Left hindlimb (tissue), 1 donor: ENCODE results near the gene GRAMD4.
A peak's percentile ranks its signal among the peaks of the same experiment; 100 is the strongest.

Experiments
- DNase-seq: peaks from one replicate; pipeline ENCODE4 v3.0.0-alpha.2; 2018

The GRAMD4 gene, protein sequence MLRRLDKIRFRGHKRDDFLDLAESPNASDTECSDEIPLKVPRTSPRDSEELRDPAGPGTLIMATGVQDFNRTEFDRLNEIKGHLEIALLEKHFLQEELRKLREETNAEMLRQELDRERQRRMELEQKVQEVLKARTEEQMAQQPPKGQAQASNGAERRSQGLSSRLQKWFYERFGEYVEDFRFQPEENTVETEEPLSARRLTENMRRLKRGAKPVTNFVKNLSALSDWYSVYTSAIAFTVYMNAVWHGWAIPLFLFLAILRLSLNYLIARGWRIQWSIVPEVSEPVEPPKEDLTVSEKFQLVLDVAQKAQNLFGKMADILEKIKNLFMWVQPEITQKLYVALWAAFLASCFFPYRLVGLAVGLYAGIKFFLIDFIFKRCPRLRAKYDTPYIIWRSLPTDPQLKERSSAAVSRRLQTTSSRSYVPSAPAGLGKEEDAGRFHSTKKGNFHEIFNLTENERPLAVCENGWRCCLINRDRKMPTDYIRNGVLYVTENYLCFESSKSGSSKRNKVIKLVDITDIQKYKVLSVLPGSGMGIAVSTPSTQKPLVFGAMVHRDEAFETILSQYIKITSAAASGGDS

DNA sequence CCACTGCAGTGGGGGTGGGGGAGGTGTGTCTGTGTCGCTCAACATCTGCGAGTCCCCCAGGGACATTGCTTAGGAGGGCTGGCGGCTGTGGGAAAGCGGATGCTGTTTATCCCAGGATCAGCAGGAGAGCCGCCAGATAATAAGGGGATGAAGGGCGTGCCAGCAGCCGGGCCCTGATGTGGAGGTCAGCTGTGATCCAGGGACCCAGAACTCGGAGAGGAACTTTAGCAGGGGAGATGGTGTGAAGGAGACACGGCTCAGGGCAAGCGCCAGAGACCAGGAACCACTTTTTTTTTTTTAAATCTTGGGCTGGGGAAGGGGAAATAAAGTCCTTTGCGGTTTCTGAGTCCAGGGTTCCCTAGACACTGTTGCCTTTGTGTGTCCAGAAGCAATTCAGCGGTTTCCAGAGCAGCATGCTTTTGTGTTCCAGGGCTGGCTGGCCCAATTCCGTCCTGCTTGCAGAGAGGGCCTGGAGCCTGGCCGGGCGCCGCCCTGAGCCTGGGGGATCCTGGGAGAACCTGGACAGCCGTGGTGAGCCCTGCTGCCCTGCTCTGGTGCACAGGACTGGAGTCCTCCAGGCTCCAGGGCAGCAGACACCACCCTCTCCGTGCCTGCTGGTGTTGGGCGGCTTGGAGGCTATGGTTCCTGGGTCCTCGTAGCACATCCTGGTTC is at the start of gene GRAMD4:
GRAMD4 (plus strand) TSS at position 557 of the 672 bp plus-strand sequence. CDS start 6,414 bp downstream, outside the sequence.
- DNase-seq = no peak

DNA sequence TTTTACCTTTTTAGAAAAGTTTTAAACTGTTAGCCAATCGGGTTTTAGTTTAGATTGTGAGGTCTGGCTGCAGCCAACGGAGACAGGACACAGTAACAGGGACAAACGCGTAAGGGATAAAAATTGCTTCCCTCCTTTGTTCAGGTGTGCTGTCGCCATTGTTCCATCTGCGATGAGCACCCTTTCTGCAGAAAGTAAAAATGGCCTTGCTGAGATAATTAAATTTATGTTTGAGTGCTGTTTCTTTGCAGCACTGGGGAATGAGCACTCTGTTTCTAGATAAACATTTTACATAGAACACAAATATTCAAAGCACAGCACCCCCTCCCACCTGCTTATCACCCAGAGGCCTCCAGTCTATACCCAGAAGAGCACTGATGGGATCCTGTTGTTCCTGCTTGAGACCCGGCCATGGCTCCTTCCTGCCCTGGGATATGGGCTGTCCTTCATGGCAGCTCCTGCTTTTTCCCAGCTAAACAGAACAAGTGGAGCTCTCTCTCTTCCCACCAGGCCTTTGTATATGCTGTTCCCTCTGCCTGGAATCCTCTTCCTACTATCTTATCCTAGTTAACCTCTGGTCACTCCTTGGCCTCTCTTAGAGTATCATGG is 48.4 kb upstream of the GRAMD4 start:
- no peak for DNase-seq

DNA sequence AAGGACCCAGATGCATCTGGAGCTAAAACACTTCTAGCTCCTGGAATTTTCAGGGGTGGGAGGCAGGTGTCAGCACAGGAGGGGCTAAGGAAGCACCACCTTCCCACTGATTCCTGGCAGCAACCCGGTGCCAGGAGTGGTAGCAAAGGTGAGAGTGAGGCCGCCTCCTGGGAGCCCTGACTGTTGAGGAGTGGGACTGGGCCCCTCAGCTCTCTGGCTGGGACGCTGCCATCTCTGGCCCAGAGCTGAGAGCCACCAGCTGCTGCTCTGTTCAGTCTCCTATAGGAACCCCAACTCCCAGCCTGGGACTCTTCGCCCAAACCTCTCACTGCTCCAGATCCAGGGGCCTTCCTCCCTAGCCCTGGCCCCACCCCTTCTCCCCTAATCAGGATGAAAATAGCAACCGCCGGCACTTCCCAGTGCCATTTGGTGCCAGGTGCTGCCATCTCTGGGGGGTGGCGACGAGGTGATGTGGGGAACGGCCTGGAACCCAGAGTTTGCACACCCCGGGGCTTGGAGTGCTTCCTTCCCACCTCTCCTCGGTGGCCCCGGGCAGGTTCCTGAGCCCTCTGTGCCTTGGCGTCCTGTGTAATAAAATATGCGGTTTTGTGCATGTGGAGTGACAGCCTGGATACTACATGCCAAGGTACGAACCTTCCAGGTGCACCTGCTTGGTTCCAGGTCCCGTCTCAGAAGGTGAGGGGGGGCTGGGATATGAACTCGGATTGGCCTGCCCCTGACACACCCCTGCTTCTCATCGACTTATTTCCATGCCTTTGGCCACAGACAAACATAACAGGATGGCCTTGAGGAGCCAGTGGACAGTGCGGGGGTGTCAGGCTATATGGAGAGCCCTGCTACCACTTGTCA is 47.0 kb upstream of the GRAMD4 start:
- DNase-seq = peak; percentile 25

DNA sequence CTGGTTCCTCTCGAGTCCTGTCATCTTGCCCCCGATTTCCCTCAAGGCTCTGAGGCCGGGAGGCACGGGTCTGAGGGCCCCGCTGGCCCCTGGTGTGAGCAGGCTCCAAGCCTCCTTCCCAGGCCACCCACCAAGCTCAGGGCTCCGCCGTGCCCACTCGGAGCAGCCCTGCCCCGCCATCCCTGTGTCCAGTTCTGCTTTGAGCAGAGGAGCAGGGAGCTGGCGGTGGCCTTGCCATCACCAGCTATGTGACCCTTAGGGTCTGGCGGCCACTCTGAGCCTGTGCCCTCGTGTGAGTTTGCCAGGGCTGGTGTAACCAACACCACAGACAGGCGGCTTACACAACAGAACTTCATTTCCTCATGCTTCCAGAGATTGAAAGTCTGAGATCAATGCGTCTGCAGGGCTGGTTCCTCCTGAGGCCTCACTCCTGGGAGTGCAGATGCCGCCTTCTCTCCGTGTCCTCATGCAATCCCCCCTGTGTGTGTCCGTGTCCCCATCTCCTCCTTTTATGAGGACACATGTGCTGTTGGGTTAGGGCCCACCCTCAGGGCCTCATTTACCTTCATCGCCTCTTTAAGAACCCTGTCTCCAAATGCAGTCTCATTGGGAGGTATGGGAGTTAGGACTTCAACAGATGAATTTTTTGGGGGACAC is 46.3 kb upstream of the GRAMD4 start:
- DNase-seq = no peak

DNA sequence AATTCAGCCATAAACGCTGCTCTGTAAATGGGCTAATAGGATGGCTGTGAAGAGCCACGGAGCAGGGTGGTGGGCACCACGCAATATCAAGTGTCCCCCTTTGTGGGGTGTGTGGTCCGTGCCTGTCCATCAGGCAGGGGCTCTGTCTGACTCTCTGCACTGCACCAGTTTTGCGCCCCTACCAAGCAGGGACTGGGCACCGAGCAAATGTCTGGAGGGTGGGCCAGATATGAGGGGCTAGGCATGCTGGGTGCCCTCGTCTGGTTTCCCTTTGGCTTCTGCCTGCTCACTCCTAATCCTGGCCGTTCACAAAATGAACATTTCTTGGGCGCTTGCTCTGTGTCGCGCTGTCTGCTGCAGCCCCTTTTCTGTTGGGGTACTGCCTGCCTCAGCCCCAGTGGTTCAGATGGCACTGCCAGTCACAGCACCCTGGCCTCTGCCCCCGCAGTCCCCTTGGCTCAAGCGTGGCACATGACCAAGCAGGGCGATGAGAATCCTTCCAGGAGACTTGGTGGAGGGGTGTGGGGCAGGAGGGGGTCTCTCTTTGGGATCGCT is 45.7 kb upstream of the GRAMD4 start:
- DNase-seq = no peak

DNA sequence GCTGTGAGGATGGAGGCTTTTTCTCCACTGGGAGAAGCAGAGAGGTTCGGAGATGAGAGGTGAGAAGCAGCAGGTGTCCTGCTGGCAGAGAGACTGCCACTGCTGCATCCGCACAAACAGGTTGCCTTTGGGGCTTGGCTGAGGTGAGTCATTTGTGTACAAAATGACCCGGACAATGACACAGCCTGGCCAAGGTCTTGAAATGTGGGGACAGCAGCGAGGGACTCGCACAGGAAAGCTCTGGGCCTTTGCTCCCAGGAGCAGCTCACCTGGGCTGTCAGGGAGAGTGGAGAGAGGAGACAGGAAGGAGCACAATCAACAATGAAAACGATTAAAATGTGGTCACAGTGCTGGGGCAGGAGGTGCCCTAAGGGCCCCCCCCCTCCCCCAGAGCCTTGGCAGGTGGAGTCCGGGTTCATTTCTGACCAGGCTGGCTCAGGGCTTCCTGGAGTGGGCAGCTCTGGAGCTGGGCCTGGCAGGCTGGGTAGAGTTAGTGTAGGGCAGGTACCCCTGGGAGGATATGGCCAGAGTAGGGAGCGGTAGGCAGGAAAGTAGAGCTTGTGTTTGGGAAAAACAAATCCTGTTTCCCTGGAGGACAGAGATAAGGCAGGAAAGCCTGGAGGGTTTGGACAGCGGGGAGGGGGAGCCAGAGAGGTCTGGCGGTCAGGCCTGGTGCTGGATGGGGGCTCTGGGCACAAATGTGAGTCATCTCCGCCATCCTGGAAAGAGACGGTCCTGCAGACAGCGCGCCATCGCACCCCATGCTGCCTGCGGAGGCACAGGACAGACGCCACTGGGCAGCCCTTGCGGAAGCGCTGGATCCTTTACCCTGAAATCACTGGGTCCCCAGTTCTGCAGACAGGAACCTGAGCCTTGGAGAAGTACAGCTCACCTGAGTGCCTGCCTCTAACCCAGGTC is 44.9 kb upstream of the GRAMD4 start:
- DNase-seq = peak; percentile 24

- peak; percentile 34 for DNase-seq
Observed at GRCh38 chr22:46575911-46576555, 44.2 kb upstream of the GRAMD4 start.

GRCh38 chr22:46576556-46577367 is 43.4 kb upstream of the GRAMD4 start:
- peak; percentile 55 for DNase-seq

DNA sequence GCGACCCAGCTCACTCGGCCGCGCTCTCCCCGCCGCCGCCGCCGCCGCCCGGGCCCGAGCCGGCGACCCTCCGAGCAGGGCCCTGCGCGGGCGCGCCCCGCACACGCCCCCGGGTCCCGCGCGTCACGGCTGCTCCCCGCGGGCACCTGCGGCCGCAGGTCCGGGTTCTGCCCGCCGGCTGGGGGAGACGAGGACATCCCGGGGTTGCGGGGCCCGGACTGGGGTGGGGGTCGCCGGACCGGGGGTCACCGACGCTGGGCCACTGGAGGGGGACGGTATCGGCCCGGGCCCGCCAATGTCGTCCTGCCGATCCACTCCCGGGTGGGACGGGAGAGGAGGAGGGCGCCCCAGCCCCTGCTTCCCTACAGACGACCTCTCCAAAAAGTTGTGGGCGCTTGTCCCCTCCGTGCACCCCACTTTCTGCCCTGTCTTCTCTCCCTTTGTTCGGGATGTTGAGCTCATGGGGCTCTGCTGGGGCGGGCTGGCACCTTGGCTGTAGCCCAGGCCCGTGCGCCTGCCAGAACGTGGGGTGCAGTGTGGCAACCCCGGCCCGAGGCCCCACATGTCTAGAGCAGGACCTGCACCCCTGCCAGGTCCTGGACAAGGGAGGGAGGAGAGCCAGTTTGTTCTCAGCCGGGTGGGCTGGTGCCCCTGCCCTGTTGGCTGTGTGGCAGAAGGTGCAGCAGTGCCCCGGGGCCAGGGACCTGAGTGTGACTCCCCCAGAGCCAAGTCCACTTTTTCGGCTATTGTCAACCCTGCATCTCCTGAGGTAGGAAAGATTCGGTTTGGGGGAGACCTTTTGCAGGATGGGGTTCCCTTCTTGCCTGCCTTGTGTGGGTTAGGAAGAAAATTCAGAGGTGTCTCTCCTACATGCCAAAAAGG is 42.6 kb upstream of the GRAMD4 start:
- DNase-seq = peak; percentile 46

DNA sequence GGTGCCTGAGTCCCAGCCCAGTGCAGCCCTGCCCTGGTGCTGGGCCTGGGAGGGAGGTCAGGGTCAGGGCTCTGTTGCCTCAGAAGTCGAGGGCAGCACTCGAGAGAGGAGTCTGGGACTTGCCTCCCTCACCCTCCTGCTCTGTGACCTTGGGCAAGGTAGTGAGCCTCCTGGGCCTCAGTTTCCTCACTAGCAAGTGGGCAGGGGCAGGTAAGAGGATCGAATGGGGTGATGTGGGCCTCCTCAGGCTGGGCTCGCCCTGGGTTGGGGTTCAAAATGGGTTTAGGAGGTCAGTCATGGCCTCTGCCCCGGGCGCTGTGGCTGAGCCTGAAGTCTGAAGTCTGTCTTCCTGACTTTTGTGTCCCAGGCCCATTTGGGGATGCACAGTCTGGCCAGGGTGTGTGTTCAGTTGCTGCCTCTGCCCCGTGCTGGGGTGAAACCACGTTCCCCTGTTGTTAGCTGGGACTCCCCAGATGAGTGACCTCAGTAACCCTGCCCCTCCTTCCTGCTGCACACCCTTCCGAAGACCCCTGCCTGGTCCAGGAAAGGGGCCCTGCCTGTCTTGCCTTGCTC is 41.8 kb upstream of the GRAMD4 start:
- DNase-seq = no peak

DNA sequence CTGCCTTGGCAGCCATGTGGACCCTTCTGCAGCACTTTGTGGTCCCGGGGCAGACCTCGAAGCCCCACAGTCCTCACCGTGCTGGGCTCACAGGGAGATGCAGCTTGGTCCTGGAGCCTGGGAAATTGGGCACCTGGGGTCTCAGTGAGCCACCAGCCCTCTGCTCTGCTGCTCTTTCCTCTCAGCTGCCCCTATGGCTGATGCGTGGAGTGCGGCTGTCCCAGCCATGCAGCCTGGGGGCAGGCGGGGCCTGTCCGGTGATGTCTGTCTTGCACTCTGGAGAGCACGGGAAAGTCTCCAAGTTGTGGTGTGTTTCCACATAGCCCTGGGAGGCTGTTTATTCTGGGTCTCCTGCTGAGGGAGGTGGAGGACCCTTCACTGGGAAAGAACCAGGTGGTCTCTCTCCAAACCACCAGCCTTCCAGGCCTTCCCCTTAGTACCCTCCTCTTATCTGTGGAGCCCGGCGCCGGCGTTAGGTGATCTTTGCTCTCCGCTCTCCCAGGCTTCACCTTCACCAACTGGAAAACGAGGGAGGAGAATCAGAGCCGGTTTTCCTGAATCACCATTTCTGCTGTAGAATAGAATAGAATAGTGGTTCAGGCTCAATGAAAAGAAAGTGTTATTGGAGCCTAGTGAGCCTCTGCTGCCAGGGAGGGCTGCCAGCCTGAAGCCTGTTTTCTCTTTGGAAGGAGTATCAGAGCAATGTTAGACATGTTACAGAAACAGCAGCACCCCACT is 41.2 kb upstream of the GRAMD4 start:
- DNase-seq = no peak

- no peak for DNase-seq
Observed at GRCh38 chr22:46579751-46580449, 40.3 kb upstream of the GRAMD4 start.

DNA sequence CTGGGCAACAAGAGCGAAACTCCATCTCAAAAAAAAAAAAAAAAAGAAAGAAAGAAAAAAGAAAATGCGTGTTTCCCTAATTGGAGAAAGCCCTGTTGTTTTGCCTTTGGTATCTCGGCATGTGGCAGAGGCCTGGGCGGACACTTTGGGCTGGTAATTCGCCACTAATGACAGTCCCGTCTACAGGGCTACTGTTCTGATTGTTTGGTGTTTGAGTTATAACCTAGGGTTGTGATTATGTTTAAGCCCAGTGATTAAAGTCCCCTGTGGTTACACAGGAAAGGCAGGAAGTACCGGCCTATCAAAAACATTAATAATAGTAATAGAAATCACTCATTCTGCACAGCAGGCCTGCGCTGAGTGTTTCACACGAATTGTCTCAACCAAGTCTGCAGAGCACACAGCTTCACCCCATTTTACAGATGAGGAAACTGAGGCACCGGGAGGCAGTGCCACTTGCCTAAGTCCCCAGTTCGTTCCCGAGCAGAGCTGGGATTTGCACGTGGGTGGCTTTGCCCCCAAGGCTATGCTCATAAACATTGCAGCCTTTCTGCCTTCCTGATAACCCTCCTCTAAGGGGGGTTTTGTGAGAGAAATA is 39.1 kb upstream of the GRAMD4 start:
- no peak for DNase-seq

GRCh38 chr22:46581538-46582244 is 38.5 kb upstream of the GRAMD4 start:
- no peak for DNase-seq

DNA sequence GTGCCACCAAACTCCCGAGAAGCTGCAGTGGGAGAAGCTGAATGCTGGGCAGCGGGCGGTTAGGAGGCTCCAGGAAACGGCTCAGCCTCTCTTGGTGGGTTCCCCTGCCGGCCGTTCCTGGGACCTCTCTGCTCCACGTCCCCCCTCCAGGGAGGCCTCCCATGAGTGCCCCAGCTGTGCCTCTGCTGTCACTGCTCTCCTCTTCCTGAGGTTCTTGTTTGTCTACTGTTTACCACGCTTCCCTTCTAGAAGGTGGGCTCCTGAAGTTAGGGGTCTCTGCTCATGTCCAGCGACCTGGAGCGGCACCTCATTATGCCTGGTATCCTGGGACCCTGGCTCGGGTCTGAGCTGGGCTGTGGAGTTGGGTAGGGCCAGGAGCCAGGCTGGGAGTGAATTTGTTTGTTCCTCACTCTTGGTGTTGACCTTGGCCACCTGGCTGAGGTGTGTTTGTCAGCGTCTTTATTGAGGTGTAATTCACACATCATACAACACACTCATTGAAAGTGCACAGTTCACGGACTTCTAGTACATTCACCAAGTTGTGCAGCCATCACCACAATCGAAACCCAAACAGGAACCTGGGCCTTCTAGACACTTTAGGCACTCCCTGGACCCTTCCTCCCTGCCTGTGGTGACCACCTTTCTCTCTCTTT is 37.8 kb upstream of the GRAMD4 start:
- no peak for DNase-seq
